ENCODE results near the gene TMEM41A. TPM values are rescaled to one million over a fixed set of nuclear protein-coding genes. Genes with fewer than 3 reads are reported as not detected.
A peak's percentile ranks its signal among the peaks of the same experiment; 100 is the strongest.

The TMEM41A gene
- total and polyA plus RNA-seq, 8 donors = 4.6 to 10.6 (median 6.5) TPM

DNA sequence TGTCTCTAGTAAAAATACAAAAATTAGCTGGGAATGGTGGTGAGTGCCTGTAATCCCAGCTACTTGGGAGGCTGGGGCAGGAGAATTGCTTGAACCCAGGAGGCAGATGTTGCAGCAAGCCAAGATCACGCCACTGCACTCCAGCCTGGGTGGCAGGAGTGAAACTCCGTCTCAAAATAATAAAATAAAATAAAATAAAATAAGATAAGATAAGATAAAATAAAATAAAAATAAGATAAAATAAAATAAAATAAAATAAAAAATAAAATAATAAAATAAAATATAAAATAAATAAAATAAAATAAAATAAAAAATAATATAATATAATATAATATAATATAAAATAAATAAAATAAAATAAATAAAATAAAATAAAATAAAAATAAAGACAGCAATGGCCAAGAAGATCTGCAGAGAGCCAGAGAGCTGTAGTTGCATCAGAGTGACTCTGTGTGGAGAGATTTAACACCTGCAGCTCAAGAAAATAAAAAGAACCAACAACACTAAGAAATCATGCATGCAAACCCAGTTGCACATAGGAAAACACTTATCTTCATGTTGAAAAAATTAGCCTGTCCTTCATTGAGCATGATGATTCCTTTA, 27.6 kb upstream of the TMEM41A start:
- DNase-seq (no peak), FAIRE-seq (peak; percentile 93), ATAC-seq (no peak)
- Histone ChIP-seq H3K9me3 (no peaks in the 10 kb centered on the region), H3K4me3 (no peak overlapping the region), H3K4me1 (no peaks in the 10 kb centered on the region), H3K27me3 (no peaks in the 10 kb centered on the region), H3K36me3 (peaks cover 0 to 5% (median 0%) of the 10 kb centered on the region in 3 donors), H3K27ac (no peak overlapping the region)
- intact Hi-C loops (cut with DNase I) = no loop called here
- TF ChIP-seq, protein P1, sequence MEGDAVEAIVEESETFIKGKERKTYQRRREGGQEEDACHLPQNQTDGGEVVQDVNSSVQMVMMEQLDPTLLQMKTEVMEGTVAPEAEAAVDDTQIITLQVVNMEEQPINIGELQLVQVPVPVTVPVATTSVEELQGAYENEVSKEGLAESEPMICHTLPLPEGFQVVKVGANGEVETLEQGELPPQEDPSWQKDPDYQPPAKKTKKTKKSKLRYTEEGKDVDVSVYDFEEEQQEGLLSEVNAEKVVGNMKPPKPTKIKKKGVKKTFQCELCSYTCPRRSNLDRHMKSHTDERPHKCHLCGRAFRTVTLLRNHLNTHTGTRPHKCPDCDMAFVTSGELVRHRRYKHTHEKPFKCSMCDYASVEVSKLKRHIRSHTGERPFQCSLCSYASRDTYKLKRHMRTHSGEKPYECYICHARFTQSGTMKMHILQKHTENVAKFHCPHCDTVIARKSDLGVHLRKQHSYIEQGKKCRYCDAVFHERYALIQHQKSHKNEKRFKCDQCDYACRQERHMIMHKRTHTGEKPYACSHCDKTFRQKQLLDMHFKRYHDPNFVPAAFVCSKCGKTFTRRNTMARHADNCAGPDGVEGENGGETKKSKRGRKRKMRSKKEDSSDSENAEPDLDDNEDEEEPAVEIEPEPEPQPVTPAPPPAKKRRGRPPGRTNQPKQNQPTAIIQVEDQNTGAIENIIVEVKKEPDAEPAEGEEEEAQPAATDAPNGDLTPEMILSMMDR (IDR thresholded peaks at IDR 0.05) = no peak
- 74% methylated on average over 2 of the region's 2 CpGs for WGBS, 2 donors

- H3K36me3 ChIP-seq = peaks cover 0 to 5% (median 0%) of the 10 kb centered on the region in 3 donors
- ATAC-seq (no peak), FAIRE-seq (no peak), DNase-seq (no peak)
- no peak overlapping the region for H3K4me3 ChIP-seq
- H3K27ac ChIP-seq = no peak overlapping the region
- intact Hi-C loops (cut with DNase I) = no loop called here
- H3K27me3 ChIP-seq = no peaks in the 10 kb centered on the region
- WGBS, 2 donors = 83 to 86% methylated on average over 7 of the region's 7 CpGs
- H3K4me1 ChIP-seq = no peaks in the 10 kb centered on the region
- H3K9me3 ChIP-seq = no peaks in the 10 kb centered on the region
- TF ChIP-seq, protein P1 (IDR thresholded peaks at IDR 0.05) = no peak
Observed at GRCh38 chr3:185521349-185522138, 22.7 kb upstream of the TMEM41A start.

DNA sequence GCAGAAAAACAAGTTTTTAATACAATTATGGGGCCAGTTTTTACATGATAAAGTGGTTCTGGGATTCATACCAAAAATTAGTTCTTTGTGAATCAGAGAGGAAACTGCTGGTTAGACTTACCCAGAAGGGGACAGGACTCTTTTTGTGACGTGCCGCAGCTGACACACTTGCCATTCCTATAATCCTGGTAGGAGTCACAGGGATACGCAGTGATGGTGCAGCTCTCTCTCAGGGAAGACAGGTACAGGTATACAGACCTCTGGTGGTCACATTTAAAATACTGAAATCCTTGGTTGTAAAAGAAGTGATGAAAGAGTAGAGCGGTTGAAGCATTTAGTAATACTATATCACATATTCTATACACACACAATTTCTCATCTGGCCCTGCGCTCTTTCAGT, 20.2 kb upstream of the TMEM41A start:
- no peak for ATAC-seq
- no peak for DNase-seq
- no peak for FAIRE-seq
- 65% methylated on average over 5 of the region's 5 CpGs for WGBS, 2 donors
- no peaks in the 10 kb centered on the region for H3K9me3 ChIP-seq
- intact Hi-C loops (cut with DNase I) = no loop called here
- TF ChIP-seq, protein P1 (IDR thresholded peaks at IDR 0.05) = no peak
- H3K4me1 ChIP-seq = no peaks in the 10 kb centered on the region
- no peak overlapping the region for H3K27ac ChIP-seq
- no peak overlapping the region for H3K4me3 ChIP-seq
- no peaks in the 10 kb centered on the region for H3K27me3 ChIP-seq
- peaks cover 0 to 8% (median 0%) of the 10 kb centered on the region in 3 donors for H3K36me3 ChIP-seq

GRCh38 chr3:185517387-185518130, 18.7 kb upstream of the TMEM41A start:
- Histone ChIP-seq H3K4me3 (no peak overlapping the region), H3K9me3 (no peaks in the 10 kb centered on the region), H3K27me3 (no peaks in the 10 kb centered on the region), H3K36me3 (peaks cover 0 to 8% (median 0%) of the 10 kb centered on the region in 3 donors), H3K4me1 (no peaks in the 10 kb centered on the region), H3K27ac (no peak overlapping the region)
- DNase-seq (no peak), ATAC-seq (no peak), FAIRE-seq (no peak)
- 69 to 81% methylated on average over 2 of the region's 2 CpGs for WGBS, 2 donors
- TF ChIP-seq, protein P1 (IDR thresholded peaks at IDR 0.05) = no peak
- intact Hi-C loops (cut with DNase I) = no loop called here

Measured in pancreas (tissue), 10 donors.